ENCODE data around the gene RAB35.
A peak's percentile ranks its signal among the peaks of the same experiment; 100 is the strongest.
"Not testable (repeated sequence)": the region's sequence is repeated elsewhere in the genome, so short reads cannot be mapped to it uniquely, and the experiment has no call there.

Gene RAB35

DNA sequence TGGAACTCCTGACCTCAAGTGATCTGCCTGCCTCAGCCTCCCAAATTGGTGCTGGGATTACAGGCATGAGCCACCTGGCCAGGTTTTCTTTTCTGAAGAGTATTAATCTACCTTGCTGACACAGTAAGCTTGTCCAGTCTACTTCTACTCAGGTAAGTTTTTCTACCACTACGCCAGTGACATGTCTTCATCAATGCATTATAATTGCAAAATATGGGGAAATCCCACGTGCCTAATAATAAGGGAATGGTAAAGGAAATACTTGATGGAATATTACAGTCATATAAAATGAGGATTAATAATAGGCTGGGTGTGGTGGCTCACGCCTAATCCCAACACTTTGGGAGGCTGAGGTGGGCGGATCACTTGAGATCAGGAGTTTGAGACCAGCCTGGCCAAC lies 62.3 kb downstream of the RAB35 start:
- DNase-seq, result no peak

DNA sequence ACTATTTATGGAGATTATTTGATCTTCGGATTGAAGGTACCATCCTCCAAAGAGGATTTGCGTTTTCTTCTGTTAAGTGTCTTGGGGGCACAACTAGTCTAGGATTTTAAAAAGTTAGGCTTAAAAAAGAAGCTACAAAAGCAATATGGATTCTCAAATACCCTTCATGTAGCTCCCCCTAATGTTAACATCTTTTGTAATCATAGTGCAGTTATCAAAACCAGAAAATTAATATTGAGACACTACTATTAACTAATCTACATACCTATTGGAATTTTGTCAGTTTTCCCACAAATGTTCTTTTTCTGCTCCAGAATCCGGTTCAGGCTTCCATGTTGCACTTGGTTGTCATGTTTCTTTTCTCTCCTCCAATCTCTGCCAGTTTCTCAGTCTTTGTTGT lies 65.0 kb downstream of the RAB35 start:
- DNase-seq, result no peak

DNA sequence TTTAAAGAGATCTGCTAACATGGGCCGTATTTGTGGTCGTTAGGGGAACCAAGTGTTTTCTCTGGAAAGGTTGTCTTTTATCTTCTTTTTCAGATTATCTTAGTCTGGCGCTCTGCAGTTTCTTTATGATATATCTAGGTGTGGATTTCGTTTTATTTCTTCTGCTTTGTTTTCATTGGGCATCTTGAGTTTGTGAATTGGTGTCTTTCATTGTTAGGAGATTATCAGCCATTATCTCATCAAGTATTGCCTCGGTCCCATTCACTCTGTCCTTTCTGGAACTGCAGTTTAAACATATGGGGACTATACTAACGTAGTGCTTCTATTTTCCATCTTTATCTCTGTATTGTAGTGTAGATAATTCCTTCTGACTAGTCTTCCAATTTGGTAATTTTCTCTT lies 67.1 kb downstream of the RAB35 start:
- no peak for DNase-seq

DNA sequence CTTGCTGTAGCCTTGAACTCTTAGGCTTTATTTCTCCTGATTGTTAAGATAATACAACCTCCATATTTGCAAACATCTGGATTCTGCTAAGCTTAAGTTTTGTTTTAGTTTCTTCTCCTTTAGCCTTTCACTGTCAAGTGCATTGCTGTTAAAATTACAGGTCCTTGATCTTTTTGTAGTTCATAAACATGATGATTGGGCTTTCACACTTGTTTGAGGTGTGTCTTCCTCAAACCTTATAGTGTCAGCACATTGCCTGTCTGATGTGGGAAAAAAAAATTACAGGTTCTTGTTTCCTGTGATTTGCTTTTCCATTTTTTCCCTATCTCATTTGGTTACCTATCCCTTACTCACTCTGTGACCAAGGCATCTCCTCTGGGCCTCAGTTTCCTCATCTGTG lies 68.3 kb downstream of the RAB35 start:
- peak in 1 of 2 donors; percentile 45 for DNase-seq

DNA sequence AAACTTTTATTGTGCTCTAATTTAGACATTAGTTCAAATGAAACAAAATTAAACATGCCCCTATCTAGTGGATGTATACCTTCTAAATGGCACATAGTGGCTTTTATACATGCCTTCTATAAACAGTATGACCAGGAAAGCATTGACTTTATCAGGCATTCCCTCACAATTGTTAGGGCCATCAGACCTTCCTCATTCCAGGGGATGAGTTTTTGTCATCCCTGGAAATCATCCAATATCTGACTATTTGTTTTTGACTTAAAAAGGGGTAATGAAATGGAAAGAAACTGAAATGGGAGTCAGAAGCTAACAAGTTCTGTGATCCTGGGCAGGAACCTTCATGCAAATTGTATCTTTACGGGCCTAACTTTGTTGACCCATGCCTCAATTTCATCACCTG lies 69.5 kb downstream of the RAB35 start:
- DNase-seq, result no peak

DNA sequence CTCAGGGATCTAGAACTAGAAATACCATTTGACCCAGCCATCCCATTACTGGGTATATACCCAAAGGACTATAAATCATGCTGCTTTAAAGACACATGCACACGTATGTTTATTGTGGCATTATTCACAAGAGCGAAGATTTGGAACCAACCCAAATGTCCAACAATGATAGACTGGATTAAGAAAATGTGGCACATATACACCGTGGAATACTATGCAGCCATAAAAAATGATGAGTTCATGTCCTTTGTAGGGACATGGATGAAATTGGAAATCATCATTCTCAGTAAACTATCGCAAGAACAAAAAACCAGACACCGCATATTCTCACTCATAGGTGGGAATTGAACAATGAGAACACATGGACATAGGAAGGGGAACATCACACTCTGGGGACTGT lies 71.2 kb downstream of the RAB35 start:
- not testable (repeated sequence) for DNase-seq

Data from CD4-positive, alpha-beta T cell treated with Interferon alpha-2 for 1 hour (primary cell).